Right forelimb (tissue), 1 donor: Measurements from ENCODE around the gene ZNF563.
A peak's percentile ranks its signal among the peaks of the same experiment; 100 is the strongest.

Experiments
- DNase-seq: peaks from one replicate; pipeline ENCODE4 v3.0.0-alpha.2; 2018

The ZNF563 gene

GRCh38 chr19:12294249-12295158 lies 38.9 kb downstream of the ZNF563 start, which contains the start of gene ZNF44:
Gene ZNF44, minus strand, starts transcription at chr19:12294883. Its CDS starts 189 bp downstream, at chr19:12294694.
- DNase-seq = peak; percentile 97

GRCh38 chr19:12293777-12294248 lies 39.6 kb downstream of the ZNF563 start:
- peak; percentile 68 for DNase-seq

DNA sequence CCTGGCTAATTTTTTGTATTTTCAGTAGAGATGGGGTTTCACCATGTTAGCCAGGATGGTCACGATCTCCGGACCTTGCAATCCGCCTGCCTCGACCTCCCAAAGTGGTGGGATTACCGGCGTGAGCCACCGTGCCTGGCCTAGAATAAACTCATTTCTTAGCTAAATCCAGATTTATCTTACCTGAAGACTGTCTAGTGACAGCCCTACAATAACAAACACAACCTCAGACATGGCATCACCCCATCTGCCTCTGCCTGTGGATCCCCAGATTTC lies 43.7 kb downstream of the ZNF563 start:
- no peak for DNase-seq

DNA sequence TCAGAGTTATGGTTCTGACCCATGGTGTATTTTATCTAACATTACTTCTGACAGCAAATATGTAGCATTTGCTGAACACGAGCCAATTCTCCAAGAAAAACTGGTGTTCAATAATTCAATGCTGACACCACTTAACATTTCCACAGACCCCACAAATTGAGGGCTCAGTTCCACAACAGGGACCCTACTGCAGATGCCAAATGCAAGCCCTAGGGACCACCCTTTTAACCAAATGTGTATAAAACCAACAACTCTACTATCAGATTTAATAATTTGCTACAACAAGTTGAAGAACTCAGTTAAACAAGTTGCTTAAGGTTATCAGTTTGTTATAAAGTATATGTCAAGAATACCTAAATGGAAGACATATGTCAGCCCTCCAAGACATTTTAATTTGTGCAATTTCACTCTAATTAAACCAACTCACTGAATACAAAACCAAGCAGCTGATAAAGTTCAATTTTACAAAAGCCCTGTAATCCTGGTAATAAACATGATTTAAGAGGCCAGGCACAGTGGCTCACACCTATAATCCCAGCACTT lies 45.4 kb downstream of the ZNF563 start:
- DNase-seq = no peak

DNA sequence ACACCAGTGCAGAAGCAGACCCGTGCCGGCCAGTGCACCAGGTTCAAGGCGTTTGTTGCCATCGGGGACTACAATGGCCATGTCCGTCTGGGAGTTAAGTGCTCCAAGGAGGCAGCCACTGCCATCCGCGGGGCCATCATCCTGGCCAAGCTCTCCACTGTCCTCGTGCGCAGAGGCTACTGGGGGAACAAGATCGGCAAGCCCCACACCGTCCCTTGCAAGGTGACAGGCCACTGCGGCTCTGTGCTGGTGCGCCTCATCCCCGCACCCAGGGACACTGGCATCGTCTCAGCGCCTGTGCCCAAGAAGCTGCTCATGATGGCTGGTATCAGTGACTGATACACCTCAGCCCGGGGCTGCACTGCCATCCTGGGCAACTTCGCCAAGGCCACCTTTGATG lies 48.8 kb downstream of the ZNF563 start:
- no peak for DNase-seq

DNA sequence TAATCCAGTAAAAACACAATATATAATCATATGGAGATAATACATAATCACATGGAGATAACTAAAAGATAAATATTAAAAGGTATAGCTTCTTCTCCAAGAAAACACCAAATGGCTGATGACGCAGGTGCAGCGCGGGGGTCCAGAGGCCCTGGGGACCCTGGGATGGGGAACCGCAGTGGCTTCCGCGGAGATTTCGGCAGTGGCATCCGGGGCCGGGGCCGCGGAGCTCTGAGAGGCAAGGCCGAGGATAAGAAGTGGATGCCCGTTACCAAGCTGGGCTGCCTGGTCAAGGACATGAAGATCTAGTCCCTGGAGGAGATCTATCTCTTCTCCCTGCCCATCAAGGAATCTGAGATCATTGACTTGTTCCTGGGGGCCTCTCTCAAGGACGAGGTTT lies 49.2 kb downstream of the ZNF563 start:
- no peak for DNase-seq

GRCh38 chr19:12278713-12279112 lies 54.7 kb downstream of the ZNF563 start:
- no peak for DNase-seq

- no peak for DNase-seq
These were observed 60.2 kb downstream of the ZNF563 start for GRCh38 chr19:12272980-12273901.

DNA sequence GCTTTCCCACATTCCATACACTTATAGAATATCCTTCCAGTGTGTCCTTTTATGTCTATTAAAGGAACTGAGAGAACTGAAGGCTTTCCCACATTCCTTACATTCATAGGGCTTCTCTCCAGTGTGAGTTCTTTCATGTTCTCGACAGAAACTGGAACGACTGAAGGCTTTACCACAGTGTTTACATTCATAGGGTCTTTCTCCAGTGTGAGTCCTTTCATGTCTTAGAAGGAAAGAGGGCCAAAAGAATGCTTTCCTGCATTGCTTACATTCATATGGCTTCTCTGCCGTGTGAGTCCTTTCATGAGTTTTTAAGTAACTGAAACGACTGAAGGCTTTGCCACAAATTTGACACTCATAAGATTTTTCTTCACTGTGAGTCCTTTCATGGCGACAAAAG lies 61.0 kb downstream of the ZNF563 start:
- DNase-seq = no peak

- no peak for DNase-seq
These were observed 62.6 kb downstream of the ZNF563 start for GRCh38 chr19:12270854-12271253.
